ENCODE results near the gene TAC3.
"Not testable (repeated sequence)": the region's sequence is repeated elsewhere in the genome, so short reads cannot be mapped to it uniquely, and the experiment has no call there.

TAC3 gene

DNA sequence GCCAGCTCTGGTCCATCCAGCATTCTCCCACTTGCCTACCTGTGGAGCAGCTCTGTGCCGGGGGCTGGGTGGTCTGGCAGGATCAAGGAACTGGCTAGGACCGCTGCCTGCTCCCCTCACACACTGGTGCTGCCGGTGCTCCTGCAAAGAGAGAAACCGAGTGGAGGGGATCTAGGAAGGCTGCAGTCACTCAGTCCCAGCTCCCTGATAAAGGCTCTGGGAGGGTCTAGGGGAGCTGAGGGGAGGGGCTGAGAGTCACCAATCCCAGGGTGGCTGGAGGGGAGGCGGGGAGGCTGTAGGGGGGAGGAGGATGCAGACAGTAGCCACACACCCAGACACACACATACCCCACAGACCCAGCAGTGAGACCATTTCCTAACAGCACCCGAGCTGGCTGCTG lies at the start of gene TAC3:
TAC3 (minus strand) TSS at position 182 of the 400 bp plus-strand sequence. CDS start 732 bp downstream, outside the sequence.
- DNase-seq, result no peak

DNA sequence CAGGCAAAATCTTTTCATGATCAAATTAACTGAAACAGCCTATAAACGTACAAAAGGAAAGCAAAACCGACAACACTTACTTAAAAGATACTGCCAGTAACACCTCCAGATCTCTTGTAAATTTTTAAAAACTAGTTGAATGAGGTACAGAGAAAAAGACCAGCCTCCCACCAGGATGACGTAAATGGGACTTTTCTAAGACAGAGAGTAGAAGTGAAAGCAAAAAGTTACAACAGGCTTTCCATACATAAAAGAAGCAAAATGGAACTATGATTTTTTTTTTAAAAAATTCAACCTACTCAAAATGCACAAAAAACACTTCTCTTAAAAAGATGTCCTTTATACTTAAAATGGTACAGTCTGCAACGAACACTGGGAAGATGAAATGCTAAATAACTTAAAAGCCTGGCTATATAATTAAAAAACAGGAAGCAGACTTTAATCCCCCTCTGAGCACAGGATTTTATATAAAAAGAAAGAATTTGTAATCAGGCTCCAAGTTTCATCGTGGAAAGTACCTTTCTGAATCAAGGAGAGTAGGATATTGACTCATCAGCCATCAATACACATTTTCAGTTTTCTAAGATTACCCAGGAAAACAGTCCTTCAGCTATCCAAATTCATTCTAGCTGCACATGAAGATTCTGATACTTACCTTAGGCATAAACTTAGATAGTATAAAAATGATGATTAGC lies 47.8 kb upstream of the TAC3 start:
- no peak for DNase-seq

DNA sequence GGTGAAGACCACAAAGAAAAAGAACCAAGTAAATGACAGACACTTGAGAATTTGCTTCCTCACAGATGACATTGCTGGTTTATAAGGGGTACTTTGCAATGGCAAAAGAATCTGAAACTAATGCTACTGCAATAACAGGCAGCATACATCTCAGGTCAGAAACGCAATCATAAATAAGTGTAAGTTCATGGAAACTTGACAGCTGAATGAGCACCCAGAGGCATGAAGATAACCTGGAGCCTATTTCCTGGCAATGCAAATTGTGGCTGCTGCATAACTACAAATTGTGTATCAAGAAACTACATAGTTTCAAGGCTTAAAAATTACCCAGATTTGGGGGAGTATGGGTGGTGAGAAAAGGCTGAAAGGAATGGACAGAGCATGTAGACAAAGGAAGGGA lies 42.1 kb upstream of the TAC3 start:
- peak; percentile 41 for DNase-seq

DNA sequence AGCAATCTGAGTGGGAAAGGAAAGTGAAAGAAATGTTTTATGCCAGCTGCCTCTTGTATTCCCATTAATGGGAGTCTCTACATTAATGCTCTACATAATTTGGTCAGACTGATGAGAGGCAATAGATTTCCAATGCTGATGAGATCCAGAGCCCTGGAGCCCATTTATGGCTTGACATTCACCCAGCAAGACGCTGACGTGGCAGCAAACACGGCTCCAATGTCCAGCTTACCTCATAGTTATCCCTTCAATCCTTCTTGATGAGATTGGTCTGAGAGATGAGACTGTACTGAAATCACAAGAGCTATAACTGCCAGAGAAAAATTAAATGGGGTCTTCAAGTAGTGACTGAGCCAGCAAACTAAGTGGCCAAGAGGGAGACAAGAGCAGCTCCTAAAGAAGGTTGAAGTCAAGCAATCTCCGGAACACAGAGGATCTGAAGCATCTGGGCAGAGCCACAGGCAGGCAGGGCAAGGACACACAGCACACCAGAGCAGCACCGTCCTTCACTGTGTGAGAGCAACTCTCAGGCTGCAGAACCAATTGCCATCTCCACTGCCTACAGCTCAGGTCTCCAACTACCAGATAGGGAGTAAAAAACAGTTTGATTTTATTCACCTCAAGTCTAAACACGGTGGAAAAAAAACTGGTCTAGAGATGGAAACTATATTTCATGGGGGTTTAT lies 40.9 kb upstream of the TAC3 start:
- DNase-seq, result no peak

DNA sequence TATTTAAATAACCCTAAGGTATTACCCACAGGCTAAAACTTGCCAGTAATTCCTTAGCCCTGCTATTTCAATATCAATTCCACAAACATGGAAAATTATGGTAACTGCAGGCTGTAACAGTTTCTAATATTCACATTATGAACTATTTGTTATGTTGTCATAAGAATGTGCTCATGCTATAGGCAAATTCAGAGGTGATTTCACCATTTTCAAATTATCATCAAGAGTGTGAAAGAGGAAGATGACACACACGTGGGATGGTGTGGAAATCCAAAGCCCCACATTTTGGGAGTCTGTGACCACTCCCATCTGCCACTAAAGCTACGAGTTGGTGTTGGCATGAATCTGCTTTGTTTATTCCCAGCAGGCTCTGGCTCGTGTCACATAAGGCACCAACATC lies 39.5 kb upstream of the TAC3 start:
- DNase-seq, result no peak

DNA sequence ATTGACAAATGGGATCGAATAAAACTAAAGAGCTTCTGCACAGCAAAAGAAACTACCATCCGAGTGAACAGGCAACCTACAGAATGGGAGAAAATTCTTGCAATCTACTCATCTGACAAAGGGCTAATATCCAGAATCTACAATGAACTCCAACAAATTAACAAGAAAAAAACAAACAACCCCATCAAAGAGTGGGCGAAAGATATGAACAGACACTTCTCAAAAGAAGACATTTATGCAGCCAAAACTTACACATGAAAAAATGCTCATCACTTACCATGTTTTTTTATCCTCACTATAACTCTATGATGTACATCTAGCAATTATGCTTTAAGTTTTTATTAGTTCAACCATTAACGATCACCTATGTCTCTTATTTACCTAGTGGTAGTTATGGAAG lies 37.6 kb upstream of the TAC3 start:
- not testable (repeated sequence) for DNase-seq

DNA sequence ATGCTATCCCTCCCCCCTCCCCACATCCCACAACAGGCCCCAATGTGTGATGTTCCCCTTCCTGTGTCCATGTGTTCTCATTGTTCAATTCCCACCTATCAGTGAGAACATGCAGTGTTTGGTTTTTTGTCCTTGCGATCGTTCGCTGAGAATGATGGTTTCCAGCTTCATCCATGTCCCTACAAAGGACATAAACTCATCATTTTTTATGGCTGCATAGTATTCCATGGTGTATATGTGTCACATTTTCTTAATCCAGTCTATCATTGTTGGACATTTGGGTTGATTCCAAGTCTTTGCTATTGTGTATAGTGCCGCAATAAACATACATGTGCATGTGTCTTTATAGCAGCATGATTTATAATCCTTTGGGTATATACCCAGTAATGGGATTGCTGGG lies 36.8 kb upstream of the TAC3 start:
- DNase-seq, result not testable (repeated sequence)

DNA sequence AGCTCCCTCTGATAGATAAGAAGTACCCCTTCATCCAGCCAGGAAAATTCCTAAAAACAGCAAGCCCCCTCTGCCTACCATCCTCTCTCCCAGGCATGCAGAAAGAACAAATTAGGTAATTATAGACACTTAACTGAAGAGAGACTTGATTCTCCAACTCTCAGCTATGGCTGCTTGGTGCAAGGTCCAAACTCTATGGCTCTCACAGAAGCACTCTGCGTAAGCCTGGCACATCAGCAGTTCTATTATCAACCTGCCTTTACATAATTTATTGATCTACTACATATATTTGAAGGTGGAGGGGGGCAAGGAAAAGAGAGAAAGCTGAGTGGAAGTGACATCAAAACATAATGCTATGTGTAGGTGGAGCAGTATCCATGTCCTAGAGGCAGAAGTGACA lies 34.7 kb upstream of the TAC3 start:
- no peak for DNase-seq

DNA sequence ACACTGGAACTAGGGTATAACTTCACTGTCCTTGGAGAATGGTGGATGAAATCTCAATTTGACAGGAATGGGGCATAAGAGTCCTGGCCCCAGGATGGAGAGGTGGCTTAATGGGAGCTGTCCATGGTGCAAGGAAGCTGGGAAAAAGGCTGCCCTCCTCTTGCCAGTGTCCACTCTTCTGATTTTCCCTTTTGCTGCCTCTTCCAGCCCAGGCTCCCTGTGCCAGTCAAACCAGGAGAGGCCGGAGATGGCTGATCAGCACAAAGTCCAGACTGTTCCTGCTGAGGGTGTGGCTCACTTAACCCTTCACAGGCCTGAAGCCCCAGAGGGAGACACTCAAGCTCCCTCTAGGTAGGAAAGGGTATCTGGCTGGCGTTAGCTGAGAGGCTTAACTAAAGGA lies 33.6 kb upstream of the TAC3 start, which contains the start of gene MYO1A:
MYO1A (minus strand) TSS at position 240 of the 400 bp plus-strand sequence. CDS start 1,806 bp downstream, outside the sequence.
- DNase-seq, result no peak

DNA sequence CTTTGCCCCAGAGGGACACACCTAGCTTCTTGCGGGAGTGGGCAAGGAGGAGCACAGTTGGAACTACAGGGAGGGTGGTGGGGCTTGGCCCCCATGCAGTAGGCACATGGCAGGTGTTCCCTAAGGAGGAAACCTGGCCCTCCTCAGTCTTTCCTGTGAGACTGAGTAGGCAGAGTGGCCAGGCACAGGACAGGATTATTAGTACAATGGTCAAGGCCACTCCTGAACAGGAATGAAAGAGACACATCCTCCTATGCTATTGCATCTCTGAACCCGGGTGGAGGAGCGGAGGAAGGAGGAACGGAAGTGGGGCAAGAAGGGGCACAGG lies 32.8 kb upstream of the TAC3 start:
- DNase-seq, result no peak

DNA sequence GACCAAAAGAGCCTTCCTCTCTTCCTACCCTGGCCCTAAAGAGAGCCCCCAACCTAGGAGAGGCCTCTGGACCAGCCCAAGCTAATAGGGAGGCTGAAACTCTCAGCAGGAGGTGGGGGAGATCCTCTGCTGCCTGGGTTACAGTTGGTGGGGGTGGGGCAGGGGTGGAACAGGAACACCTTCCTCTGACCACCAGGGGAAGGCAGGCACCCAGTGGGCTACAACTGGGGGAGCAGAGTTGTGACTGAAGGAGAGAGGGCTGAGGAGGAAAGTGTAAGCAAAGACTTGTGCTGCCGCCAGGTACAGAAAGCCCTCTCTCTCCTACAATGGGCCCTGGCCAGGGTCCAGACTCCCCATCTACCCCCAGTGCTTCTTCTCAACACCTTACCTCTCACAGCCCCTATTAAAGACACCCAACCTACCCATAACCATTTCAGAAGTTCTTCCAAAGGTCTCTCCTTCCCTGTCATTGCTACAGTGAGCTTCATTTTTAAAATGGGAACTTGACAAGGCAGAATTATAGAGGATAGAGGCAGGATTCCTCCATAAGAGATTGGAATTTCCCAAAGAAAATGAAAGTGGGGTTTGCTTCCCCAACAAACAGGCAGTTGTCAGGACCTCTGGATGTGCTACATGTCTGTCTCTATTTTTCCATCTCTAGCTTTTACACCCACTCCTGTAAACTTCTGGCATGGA lies 32.2 kb upstream of the TAC3 start:
- DNase-seq, result no peak

DNA sequence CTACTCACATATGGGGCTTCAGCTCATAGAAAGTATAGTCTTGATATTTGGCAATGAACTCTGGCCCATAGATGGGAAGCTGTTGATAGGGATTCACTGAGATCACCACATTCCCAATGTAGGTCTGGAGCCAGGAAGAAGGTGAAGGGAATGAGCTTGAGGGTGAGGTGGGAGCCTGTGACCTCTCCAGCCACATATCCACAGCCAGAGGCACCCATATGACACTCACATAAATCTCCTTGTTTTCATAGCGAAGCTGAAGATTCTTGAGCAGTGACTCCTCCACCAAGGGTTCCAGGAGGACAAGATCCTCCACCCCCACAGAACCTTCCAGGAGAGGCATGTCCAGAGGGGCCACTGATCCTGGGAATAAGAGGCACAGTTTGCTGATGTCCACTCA lies 31.7 kb upstream of the TAC3 start:
- DNase-seq, result no peak

DNA sequence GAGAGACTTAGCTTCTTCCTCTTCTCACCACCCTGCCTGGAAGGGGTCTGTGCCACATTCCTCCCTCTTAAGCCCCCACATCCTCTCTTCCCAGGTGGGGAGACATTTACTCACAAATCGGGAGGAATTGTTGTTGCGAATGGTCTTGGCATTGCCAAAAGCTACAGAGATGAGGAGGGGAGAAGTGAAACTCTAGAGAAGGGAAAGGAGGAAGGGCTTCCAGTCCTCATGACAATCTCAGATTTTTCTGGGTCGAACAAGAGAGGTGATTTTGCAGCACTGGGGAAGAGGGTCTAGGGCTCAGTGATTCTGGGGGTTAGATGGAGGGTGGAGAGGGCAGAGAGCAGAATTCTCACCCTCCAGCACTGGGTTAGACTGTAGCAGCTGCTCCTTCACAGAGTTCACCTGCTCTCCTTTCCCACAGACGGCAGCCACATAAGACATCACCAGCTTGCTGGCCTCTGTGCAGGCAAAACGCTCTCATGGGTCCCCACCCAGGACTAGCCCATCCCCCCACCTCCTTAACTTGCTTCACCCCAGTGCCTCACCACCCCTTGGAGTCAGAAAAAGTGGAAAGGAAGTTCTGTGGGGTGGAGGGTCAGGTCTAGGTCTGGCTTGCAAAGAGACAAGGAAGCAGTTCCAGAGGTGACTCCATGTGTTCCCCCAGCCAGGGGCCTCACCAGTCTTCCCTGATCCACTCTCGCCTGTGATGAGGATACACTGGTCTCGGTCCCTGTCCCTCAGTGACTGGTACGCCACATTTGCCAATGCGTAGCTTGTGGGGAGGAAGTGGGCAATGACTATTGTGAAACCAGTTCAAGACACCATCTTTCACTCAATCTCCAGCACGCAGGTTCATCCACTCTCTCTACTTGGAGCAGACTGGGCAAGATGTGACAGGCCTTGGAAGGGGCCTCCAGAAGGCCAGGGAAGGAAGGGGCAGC lies 30.9 kb upstream of the TAC3 start:
- DNase-seq, result no peak

DNA sequence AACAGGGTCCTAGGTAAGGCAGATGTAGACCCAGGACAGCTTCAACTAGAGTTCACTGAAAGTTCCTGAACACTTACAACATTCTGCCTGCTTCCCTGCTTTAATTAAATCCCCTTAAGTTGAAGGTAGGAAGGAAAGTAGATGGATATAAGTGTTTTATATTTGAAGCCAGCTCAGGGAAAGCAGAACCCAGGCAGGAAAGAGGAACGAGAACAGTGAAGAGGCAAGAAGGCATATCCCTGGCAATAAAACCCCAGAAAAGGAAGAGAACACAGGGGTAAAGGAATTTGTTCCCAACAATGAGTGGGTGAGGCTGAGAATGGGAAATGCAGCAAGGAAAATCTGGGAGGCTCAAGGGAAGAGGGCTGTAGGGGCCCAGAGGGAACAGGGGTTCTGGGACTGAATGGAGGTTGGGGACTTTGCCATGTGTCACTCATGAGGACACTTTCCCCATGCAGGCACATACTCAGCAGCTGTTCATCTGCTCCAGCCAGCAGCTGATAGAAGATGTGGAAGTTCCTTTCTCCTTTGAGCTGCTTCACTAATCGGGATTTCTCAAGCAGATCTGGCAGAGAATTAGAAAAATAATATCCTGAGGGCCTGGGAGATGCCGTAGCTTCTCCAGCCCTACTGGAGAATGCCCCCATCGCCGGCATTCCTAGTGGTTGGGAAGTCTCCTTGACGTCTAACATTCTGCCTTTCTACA lies 29.9 kb upstream of the TAC3 start:
- no peak for DNase-seq

DNA sequence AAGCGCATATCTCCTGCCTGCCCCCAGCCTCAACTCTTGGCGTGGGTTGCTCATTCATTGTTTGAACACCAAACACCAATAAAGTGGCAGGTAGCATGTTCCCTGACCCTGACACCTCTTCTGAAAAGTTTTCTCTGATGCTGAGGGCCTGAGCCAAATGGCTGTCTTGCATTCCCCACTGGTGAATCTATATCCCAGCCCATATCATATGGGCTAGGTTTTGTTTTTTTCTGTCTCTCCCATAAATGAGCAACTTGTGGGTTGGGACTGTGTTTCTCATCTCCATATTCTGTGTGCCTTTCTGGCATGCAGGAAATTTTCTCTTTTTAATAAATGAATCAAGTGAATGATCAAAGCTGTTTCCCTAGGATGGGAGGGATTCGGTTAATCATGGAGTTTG lies 28.6 kb upstream of the TAC3 start:
- no peak for DNase-seq

DNA sequence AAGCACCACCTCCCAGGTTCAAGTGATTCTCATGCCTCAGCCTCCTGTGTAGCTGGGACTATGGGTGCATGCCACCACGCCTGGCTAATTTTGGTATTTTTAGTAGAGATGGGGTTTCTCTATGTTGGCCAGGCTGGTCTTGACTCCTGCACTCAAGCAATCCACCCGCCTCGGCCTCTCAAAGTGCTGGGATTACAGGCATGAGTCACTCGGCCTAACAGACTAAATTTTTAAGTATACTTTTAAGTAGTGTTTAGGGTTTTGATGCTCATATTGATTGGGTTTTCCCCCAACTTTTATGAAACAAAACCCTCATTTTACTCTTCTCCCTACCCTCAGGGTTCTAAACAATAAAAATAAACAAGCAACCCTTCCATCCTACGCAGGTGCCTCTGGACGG lies 28.1 kb upstream of the TAC3 start:
- no peak for DNase-seq

DNA sequence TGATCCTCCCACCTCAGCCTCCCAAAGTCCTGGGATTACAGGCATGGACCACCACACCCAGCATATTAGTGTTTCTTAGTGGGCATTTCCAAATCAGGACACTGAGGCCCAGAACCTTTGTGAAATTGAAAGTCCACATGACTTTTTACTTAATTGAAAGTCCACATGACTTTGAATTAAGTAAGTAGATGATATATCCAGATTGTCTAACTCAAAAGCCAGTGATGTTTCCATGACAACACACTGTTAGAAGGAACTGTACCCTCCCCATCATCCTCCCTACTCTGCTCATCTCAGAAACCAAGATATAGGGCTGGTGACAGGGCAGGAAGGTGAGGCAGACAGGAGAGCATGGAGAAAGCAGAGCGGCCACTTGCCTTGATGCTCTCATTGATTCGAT lies 26.4 kb upstream of the TAC3 start:
- DNase-seq, result no peak

DNA sequence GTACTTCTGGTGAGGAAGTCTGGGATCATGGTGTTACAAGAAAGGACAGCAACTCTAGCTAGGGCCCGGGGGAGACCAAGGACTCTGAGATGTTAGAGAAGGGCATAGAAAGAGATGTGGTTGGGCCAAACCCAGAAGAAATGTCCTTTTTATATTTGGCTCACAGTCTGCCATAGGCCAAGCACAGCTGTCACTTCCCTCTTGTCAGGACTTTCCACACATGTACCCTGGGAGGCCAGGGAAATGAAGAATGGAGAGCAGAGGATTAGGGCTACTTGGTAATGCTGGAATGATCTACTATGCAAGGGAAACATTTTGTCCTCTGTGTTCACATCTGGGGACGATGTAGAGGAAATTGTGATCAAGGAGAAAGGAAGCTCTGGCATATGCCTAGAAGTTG lies 24.4 kb upstream of the TAC3 start:
- no peak for DNase-seq

DNA sequence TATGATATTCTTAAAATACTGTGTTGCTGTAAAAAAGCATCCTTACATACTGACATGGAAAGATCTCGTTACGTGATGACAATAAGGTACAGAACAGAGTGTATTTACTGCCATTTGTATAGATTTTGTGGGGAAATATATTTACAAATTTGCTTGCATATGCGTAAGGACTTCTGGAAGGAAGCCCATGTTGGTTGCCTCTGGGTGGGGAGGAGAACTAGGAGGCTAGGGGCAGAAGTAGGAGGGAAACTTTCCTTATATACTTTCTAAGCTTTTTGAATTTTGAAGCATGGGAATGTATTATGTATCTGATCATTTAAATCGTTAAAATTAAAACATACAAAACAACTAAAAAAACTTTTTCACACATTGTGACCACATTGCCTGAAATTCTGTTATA lies 23.9 kb upstream of the TAC3 start:
- DNase-seq, result no peak

DNA sequence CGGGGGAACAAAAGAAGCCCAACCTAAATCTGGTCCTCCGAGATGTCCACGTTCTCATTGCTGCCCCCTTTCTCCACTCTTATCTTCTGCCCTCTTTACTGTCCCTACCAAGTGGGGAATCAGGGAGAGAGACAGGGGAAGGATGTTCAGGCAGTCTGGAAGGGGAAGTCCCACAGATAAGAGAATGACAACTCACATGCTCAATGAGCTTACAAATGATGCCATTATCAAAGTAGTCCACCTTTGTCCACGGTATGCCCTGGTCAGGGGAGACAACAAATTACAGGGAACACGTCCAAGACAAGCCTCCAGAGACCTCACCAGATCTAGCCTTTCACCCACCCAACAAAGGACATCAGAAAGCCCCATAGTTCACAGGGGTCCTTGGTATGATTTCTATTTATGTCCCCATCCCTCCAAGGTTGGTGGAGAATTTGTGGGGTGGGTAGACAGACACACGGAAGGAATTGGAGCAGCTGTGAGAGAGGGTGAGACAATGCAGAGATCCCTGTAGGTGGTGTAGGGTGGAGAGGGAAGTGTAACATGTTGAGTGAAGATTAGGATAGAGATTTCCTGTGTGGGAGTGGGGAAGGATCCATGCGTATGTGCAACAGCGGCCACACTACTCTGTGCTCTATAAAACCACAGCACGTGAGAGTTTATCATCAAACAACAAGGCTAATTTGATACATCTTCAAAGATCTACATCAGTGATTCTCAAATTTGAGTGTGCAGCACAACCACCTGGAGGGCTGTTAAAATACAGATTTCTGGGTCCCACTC lies 22.9 kb upstream of the TAC3 start:
- no peak for DNase-seq

DNA sequence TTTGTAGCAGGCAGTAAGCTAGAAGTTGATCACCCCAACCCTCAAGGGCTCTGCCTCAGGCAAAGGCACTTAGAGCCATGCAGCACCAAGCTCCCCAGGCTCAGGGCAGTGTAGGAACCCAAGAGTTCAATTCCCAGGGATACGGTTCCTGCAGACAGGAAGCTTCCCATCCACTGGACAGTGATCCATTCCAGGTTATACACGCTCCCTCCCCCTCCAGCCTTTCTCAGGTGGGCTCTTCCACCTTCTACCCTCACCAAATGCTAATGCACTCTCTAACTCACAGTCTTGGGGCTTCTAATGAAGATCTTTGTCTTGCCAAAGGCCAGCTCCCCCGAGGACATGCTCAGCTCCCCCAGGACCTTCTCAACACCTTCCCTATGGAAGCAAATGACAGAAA lies 20.9 kb upstream of the TAC3 start:
- DNase-seq, result no peak

DNA sequence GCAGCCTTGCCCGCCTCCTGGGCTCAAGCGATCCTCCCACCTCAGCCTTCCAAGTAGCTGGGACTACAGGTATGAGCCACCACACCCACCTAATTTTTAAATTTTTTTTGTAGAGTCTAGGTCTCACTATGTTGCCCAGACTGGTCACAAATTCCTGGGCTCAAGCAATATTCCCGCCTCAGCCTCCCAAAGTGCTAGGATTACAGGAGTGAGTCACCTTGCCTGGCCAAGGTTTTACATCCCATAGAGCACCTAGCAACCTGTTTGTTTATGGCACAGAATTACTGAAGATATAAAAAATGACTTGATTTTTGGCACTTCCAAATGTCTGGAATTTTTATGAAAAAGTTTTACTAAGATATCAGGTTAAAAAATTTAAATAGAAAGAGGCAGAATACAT lies 17.1 kb upstream of the TAC3 start:
- no peak for DNase-seq
